HG03521 (cell line): Measurements from ENCODE around the gene L3MBTL1.
"Not testable (repeated sequence)": the region's sequence is repeated elsewhere in the genome, so short reads cannot be mapped to it uniquely, and the experiment has no call there.

Experiments used
- ATAC-seq: cut with Tn5 transposase; IDR thresholded peaks from one replicate; pipeline ENCODE4 v1.9.1; 2021; ENCODE audit warnings: mild to moderate bottlenecking, moderate library complexity; ENCODE audit not compliant: unreplicated experiment

The L3MBTL1 gene

GRCh38 chr20:43502021-43502420 lies 5.5 kb upstream of the L3MBTL1 start:
- not testable (repeated sequence) for ATAC-seq

DNA sequence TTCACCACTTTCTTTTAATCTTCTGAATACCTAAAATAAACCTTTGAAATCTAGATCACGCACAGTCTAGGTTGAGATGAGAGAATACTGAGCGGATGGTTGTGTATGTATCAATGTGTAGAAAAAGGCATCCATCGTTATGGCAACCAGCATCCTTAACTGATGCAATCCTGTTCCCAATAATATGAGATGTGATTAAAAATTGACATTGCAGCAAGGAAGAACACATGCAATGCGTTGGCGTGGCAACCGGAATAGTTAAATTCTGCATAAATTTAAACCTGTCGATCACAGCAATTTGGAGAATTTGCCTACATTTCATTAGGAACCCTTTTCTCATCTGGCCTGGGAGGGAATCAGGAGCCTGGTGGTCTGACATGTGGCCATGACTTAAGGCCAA lies 1.3 kb upstream of the L3MBTL1 start:
- ATAC-seq = no peak

- no peak for ATAC-seq
These were observed 609 bp downstream of the L3MBTL1 start for GRCh38 chr20:43508106-43508505.

DNA sequence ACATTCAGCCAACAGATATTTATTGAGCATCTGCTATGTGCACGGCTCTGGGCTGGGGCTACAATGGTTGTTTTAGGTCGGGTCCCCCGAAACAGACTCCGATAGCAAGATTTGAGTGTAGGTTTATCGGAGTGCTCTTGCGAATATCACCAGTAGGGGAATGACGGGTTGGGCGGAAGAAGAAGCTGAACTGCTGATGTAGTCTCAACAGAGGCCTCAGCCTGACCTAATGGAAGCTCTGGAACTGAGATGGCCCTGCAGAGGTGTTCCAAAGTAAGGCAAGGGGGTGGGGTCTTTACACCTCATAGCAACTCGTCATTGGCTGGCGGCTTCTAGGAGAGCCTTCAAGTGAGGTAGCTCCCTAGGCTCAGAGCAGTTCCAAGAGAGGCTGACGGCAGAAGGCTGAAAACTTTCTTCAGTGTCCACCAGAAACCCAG lies 1.1 kb downstream of the L3MBTL1 start:
- ATAC-seq = no peak

DNA sequence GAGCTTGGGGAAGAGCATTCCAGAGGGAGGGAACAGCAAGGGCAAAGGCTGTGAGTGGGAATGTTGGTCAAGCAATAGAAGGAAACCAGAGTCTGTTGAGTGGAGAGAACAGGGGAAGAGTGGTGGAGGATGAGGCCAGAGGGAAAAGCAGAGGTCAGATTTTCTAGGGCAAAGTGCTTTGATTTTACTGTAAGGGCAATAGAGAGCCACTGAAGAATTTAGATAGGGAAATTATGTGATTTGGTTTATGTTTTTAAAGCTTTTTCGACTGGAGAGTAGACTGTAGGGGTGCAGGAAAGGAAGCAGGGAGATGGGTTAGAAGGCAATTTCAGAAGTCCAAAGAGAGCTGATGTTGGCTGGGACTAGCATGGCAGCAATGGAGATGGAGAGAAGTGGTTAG lies 4.4 kb downstream of the L3MBTL1 start:
- no peak for ATAC-seq

- ATAC-seq = no peak
These were observed 6.0 kb downstream of the L3MBTL1 start for GRCh38 chr20:43513372-43513930.

- ATAC-seq = peak; percentile 77
These were observed 6.6 kb downstream of the L3MBTL1 start for GRCh38 chr20:43513931-43514647.

GRCh38 chr20:43514648-43514999 lies 7.1 kb downstream of the L3MBTL1 start:
- ATAC-seq = peak; percentile 7

DNA sequence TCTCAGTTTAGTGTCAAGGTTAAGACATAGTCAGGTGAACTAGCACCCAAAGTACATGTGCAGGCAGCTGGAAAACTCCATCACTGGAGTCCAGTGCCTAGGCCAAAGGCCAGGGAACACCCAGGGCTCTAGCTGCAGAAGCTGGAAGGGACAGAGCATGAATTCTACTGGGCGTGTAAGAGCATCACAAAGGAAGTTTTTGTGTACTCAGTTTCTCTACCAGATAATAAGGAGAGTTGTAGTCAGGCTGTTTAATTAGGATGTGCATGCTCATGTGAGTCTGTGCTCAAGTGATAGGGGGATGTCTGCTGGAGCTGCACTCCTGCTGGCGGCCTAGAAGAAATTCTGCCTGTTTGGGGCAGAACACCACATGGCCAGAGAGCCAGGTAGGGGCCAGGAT lies 8.1 kb downstream of the L3MBTL1 start:
- no peak for ATAC-seq

DNA sequence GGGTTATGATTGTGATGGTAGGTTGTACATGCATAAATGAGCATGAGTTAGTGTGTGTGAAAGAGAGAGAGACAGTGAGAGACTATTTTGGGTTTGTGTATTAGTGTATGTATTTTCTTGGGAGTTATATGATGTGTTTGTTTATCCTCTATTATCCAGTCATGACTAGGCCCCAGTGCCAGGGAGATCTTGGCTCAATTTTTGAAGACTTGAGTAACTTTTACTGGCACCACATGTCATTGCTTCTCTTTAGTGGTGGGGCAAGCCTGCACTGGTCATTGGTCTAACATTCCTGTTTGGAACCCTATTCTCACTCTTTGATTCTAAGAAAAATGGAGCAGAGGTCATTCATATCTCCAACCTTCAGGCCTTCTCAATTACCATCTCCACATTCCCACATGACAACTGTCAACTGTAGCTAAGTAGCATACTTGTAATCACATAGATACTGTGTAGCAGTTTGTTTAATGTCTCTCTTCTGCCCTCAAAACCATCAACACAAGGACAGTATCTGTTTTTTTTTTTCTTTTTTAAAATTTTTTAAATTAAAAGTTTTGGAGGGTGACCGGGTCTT lies 8.8 kb downstream of the L3MBTL1 start:
- no peak for ATAC-seq

- no peak for ATAC-seq
These were observed 12.7 kb downstream of the L3MBTL1 start for GRCh38 chr20:43520074-43520630.

DNA sequence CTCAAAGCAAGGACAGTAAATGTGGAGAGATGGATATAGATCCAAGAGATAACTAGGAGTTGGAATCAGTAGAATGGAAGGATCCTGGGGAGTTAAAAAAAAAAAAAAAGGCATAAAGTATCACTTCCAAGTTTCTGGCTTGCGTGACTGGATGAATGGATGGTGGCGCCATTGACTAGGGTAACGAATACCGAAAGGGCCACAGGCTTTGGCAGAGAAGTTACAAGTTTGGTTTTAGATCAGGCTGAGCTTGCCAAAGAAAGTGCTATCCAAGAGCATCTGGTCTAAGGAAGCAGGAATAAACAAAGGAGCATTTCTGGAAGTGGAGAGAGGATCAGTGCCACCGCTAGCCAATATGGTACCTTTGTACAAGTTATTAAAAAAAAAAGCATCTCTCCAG lies 17.5 kb downstream of the L3MBTL1 start:
- ATAC-seq = no peak

- no peak for ATAC-seq
These were observed 20.9 kb downstream of the L3MBTL1 start for GRCh38 chr20:43528258-43528875.

GRCh38 chr20:43529051-43529450 lies 21.6 kb downstream of the L3MBTL1 start:
- ATAC-seq = no peak

GRCh38 chr20:43529457-43530153 lies 22.1 kb downstream of the L3MBTL1 start:
- no peak for ATAC-seq

DNA sequence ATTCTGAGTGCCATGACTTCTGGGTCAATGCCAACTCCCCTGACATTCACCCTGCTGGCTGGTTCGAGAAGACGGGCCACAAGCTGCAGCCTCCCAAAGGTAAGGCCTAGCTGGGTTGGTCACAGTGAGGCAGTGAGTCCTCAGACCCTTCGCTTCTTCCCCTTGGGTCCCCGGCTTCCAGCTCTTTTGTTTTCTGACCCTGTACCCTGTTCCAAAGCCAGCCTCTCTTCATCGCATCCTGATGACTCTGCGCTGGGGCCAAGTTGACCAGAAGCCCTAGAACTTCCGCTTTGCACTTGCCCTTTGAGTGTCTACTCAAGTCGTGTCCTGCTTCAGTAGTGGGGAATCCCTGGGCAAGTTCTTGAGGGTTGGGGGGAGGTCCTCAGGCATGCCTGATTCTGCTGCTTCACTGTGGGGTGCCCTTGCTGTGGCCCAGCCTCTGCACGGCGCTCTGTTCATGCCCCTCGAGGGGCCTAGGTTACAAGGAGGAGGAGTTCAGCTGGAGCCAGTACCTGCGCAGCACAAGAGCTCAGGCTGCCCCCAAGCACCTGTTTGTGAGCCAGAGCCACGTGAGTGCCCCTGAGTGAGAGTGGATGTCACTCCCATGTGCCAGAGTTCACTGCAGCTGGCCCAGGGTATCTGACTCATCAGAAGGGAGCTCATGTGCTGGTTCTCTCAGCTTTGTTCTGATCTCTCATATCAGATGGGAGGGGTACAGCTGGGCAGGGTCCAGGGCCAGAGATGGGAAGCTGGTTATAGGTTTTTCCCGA lies 23.0 kb downstream of the L3MBTL1 start:
- no peak for ATAC-seq

DNA sequence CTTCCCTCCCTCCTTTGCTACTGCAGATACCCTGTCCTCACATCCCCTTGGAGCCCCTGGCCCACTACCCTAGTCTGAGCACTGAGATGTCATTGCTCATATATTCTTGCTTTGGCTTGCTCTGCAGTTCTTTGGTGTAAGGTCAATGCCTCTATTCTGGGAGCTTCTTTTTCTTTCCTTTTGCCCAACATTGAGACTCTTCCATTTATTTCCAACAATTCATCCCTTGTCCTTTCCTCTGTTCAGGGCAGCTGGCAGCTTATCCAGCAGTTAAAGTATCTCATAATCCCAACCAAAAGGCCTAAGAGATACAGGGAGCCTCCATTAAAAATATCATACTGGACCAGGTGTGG lies 23.6 kb downstream of the L3MBTL1 start:
- no peak for ATAC-seq

DNA sequence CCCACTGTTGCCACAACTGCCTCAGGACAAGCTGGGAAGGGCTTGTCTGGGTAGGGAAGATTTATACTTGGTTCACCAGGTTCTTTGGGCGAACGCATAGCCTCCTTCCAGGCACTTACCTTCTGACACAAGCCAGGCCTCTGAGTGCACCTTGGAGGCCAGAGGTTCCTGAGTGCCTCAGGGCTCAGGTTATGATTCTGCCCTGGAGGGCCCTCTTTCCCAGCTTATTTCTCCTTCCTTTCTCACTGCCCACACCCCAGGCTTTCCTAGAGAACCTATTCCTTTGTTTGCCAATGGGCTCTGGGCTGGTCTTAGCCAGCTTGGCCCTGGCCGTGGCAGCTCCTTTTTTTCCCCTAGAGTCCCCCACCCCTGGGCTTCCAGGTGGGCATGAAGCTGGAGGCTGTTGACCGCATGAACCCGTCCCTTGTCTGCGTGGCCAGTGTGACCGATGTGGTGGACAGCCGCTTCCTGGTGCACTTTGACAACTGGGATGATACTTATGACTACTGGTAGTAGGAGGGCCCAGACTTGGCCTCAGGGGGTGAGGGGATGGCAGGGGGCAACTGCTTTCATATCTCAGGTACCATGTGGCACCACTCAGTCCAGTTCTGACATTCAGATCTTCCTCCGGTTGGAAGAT lies 25.0 kb downstream of the L3MBTL1 start:
- no peak for ATAC-seq

DNA sequence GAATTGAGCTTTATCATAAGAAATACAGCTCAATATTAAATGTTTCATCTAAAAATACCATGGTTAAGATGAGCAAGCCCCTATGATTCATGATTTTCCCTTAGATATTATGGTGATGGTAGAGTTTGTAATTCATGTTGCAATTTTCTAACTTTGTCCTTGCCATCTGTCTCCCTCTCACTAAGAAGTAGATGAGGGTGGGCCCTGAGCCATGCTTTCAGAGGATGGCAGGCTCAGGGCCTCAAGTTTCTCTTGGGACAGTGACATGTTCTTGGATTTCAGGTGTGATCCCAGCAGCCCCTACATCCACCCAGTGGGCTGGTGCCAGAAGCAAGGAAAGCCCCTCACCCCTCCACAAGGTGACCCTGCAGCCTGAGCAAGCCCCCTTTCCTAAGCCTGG lies 25.6 kb downstream of the L3MBTL1 start:
- no peak for ATAC-seq

GRCh38 chr20:43534016-43534415 lies 26.5 kb downstream of the L3MBTL1 start:
- ATAC-seq = no peak
